T-helper 22 cell (primary cell): ENCODE results near the gene TNFRSF13B.

Experiments used
- DNase-seq: peaks from one replicate; pipeline ENCODE4 v3.0.0-alpha.2; 2020; ENCODE audit warnings: low read depth

TNFRSF13B gene

DNA sequence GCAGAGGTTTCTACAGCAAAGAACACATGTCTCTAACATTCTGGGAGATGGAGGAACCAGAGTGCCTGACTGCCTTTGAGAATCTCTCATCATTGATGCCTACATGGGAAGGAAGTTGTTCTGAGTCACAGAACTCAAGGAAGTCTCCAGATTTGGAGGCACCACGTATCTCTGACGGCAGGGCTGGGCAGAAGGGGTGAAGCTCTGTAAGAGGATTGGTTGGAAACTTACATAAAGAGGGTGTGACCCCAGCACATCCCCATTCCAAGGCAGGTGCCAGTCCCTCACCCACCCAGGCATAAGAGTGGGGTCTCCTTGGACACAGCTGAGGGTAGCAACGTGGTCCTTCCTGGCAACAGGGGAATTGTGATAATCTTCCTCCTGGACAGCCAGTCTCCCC, 17.4 kb downstream of the TNFRSF13B start:
- no peak for DNase-seq

DNA sequence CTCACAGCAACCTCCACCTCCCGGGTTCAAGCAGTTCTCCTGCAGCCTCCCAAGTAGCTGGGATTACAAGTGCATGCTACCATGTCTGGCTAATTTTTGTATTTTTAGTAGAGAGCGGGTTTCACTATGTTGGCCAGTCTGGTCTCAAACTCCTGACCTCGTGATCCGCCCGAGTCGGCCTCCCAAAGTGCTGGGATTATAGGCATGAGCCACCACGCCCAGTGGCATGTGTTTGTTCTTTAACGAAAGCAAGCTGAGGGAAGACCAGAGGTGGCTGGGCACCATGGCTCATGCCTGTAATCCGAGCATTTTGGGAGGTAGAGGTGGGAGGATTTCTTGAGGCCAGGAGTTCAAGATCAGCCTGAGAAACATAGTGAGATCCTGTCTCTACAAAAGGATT, 18.1 kb downstream of the TNFRSF13B start:
- no peak for DNase-seq

DNA sequence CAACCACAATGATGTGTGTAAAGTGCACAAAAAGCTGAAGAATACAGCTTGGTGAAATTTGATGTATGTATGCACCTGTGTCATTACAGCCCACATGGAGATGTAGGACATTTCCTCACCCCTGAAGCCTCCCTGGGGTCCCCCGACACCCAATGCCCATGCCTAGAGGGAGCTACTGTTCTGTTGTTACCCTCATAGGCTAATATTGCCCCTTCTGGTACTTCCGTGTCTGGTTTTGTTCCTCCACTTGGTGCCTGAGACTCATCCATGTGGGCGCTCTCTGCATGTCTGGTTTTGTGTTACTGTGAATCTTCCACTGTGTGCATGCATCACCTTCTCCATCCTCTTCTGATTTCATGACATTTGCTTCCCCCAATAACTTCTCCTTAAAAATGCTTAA, 18.6 kb downstream of the TNFRSF13B start:
- no peak for DNase-seq

DNA sequence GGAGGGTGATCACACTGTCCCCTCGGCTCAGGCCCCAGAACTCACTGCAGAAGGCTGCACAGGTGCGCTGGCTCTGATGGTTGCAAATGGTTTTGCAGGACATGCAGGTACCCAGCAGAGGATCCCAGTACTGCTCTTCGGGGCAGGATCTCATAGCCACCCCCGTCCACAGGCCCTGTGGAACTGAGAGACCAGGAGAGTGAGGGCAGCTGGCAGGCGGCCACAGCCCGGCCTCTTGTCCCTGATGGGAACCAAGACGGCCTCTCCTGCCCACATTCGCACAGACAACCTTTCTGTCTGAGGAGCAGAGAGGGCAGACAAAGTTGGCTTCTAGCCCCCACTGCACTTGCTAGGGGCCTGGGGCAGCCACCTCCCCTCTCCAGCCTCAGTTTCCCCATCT, 19.5 kb downstream of the TNFRSF13B start:
- no peak for DNase-seq

GRCh38 chr17:16950488-16950887, 21.4 kb downstream of the TNFRSF13B start:
- no peak for DNase-seq

DNA sequence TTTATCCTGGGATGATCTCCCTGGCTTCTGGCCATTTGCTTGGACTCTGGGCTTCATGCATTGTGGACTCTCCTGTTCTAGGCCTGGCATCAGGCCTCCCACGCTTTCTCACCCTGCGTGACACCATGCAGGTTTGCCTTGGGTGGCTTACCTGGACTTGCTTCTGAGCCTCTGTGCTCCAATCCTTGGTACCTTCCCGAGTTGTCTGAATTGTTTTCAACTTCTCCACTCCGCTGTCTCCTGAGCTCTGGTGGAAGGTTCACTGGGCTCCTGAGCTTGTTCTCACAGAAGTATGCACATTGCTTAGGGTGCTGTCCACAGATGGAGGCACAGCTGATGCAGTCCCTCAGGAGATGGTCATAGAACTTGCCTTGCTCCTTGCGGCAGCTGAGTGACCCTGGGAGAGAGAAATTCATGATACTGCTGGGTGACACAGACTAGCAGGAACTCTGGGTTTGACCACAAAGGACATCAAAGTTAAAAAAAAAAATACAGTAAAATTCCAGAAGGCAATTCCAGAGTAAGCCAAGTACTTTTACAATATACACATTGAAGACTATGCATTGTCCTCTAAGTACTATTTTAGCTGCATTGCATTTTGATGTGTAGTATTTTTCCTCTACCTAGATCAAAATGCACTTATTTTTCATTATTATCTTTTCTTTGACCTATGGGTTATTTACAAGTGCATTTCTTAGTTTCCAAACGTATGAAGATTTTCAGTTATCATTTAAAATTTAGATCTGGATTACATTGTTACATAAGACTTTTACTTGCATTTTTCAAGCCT, 23.1 kb downstream of the TNFRSF13B start:
- no peak for DNase-seq

GRCh38 chr17:16947470-16947869, 24.4 kb downstream of the TNFRSF13B start:
- no peak for DNase-seq

DNA sequence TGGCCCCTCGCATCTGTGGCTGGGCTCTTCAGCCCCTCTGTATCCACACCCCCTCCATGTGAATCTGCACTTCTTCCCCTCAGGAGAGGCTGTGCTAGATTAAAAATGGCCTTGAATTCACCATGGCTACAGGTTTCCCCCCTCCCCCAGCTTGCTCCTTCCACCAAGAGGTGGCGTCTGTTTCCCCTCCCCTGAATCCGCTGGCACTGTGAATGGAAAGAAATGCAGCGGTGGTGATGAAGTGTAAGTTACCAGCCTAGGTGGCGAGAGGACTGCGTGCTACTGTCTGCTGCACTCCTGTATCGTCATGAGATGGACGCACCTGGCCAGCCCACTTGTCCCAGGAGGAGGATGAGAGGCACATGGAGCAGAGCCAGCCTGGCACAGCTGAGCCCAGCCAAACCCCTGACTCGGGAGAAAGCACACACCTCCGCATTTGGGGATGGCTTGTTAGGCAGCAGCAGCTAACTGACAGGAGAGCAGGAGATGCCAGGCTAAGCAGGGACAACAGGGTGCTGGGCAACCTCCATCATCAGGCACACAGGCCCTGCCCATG, 26.2 kb downstream of the TNFRSF13B start:
- no peak for DNase-seq

DNA sequence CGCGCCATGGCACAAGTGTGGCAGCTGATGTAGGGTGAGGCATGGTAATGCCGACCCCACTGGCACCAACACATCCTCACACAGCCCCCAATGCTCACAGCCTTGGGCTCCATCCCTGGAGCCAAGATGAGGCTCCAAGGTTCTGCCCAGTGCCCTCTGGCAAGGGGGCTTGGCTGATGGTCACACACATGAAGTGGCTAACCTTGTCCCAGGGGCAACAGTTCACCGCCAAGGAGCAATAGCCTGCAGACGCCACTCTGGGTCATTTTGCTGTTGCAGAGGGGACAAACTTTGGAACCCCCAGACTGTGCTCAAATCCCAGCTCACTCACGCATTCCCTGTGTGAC, 26.8 kb downstream of the TNFRSF13B start:
- DNase-seq = no peak

DNA sequence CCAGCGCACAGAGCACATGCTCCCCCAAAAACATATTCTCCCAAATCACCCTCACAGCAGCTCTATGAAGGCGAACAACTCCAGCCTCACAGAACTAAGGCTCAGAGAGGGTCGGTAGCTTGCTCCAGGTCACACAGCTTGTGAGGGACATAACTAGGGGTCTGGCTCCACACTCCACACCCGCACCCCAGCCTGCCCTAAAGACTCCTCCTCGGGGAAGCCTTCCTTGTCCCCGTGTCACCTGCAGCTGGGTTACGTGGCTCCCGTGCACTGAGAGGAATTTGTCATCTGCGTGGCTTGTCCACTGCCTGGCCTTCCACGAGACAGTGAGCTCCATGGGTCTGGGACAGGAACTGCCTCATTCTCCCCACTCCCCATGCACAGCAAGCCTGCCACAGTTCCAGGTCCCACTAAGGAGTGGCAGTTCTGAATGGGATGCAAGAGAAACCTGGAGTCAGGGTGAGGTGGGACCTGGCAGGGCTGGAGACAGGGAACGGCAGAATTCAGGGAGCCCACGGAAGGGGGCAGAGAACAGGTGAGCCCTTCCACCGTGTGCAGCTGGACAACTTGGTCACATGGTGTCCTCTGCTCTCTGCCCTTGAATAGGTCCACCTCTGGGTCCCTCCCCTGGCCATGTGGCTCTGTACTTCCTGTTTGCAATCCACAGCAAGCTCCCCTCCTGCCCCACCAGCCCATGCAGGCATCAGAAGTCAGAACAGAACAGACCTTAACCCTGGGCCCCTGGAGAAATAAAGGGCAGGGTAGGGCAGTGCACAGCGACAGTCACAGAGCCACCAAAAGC, 27.4 kb downstream of the TNFRSF13B start:
- no peak for DNase-seq

GRCh38 chr17:16943541-16944333, 28.2 kb downstream of the TNFRSF13B start:
- DNase-seq = no peak

GRCh38 chr17:16943032-16943352, 28.9 kb downstream of the TNFRSF13B start:
- no peak for DNase-seq

GRCh38 chr17:16942141-16943031, 29.5 kb downstream of the TNFRSF13B start:
- DNase-seq = no peak

DNA sequence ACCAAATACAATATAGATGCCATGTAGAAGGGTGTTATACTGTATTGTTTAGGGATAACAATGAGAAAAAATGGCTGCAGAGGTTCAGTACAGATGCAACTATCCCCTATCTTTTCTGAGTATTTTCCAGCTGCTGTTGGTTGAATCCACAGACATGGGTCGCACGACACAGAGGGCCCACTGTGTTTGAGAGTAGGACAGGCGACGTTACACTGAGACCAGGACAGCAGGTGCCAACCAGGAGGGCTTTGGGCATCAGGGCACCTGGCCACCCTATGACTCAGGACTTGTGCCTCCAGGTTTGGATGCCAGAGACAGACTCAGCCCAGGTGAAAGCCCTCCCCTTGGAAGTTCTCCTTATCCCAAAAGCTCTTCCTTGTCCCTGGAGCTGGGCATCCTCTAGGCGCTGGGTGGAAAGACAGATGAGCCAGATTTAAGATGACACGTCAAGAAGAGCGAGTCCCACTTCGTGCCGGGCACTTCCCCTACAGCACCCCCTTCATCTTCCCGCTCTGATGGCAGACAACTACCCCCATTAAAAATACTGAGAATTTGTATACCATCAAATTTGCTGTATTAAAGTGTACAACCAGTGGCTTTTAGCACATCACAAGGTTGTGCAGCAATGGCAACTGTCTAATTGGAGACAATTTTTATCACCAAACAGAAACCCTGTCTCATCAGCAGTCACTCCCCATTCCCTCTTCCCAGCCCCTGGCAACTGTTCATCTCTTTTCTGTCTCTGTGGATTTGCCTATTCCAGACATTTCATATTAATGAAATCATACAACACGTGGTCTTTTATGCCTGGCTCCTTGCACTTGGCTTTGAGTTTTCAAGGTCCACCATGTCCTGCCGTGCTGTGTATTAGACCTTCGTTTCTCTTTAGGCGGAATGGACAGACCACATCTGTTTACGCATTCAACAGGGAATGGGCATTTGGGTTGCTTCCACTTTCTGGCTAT, 30.6 kb downstream of the TNFRSF13B start:
- no peak for DNase-seq

GRCh38 chr17:16940116-16940881, 31.6 kb downstream of the TNFRSF13B start:
- no peak for DNase-seq

GRCh38 chr17:16939606-16940115, 32.3 kb downstream of the TNFRSF13B start:
- no peak for DNase-seq

DNA sequence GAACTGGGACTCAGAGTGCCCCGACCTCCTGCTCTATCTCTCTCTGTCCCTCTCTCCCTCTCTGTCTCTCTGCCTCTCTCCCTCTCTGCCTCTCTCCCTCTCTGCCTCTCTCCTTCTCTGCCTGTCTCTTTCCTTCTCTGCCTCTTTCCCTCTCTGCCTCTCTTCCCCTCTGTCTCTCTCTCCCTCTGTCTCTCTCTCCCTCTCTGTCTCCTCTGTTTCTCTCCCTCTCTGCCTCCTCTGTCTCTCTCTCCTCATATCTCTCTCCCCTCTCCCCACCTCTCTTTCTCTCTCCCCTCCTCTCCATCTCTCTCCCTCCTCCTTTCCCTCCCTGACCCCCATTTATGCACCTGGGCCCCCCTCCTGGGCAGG, 32.7 kb downstream of the TNFRSF13B start:
- DNase-seq = no peak

- DNase-seq = no peak
Observed at GRCh38 chr17:16938496-16939207, 33.3 kb downstream of the TNFRSF13B start.

DNA sequence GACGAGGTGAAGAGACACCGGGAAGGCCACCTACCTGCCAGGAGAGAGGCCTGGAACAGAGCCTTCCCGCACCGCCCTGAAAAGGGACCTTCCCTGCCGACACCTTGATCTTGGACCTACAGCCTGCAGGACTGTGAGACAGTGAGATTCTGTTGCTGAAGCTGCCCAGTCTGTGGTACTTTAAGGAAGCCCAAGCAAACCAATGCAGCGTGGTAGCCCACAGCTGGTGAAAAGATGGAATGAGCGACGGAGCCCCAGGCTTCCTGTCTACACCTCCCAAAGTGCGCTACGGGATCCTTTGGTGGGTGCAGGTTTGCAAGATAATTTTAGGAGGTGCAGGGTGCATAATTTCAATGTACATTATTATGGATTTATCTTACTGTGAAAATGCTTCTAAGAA, 33.9 kb downstream of the TNFRSF13B start:
- no peak for DNase-seq
